H4 (cell line): ENCODE measurements around the gene SPATA6. TPM values are rescaled to one million over a fixed set of nuclear protein-coding genes. Genes with fewer than 3 reads are reported as not detected.
"Not testable (repeated sequence)": the region's sequence is repeated elsewhere in the genome, so short reads cannot be mapped to it uniquely, and the experiment has no call there.

Experiments used
- DNase-seq: peaks from one replicate; pipeline ENCODE4 v3.0.0-alpha.2; 2015; ENCODE audit warnings: low spot score
- total RNA-seq: library from RNA; depleted of rRNA; stranded (reverse); fragments of >200 nt; shearing (Covaris generic); gene quantifications from 2 replicates; pipeline ENCODE4 v1.2.3, GENCODE V29; 2014; rRNA removed

The SPATA6 gene
- total RNA-seq, result 4.0 and 5.4 TPM in 2 replicates

- peak; percentile 92 for DNase-seq
These were observed at the start of gene SPATA6 for GRCh38 chr1:48471691-48472576. TSS of gene SPATA6 (minus strand) at chr1:48472204. CDS start at chr1:48472008, 196 bp downstream.

- not testable (repeated sequence) for DNase-seq
These were observed 47.9 kb upstream of the SPATA6 start for GRCh38 chr1:48519896-48520295.

- no peak for DNase-seq
These were observed 34.9 kb upstream of the SPATA6 start for GRCh38 chr1:48506870-48507269.

GRCh38 chr1:48500541-48501450 is 28.8 kb upstream of the SPATA6 start:
- no peak for DNase-seq

- no peak for DNase-seq
These were observed 27.3 kb upstream of the SPATA6 start for GRCh38 chr1:48499211-48499735.

GRCh38 chr1:48498096-48498791 is 26.2 kb upstream of the SPATA6 start:
- DNase-seq, result peak; percentile 60

GRCh38 chr1:48495911-48496310 is 23.9 kb upstream of the SPATA6 start:
- no peak for DNase-seq

GRCh38 chr1:48495166-48495565 is 23.2 kb upstream of the SPATA6 start:
- no peak for DNase-seq

GRCh38 chr1:48493970-48494769 is 22.2 kb upstream of the SPATA6 start:
- DNase-seq, result peak; percentile 89

- no peak for DNase-seq
These were observed 21.0 kb upstream of the SPATA6 start for GRCh38 chr1:48493041-48493440.

GRCh38 chr1:48492392-48492791 is 20.4 kb upstream of the SPATA6 start:
- peak; percentile 29 for DNase-seq

GRCh38 chr1:48488721-48489120 is 16.7 kb upstream of the SPATA6 start:
- DNase-seq, result no peak

GRCh38 chr1:48480504-48480903 is 8.5 kb upstream of the SPATA6 start:
- DNase-seq, result no peak

- DNase-seq, result not testable (repeated sequence)
These were observed 8.0 kb upstream of the SPATA6 start for GRCh38 chr1:48480023-48480422.

GRCh38 chr1:48472638-48473037 is 634 bp upstream of the SPATA6 start:
- no peak for DNase-seq

- DNase-seq, result no peak
These were observed 884 bp downstream of the SPATA6 start for GRCh38 chr1:48470950-48471690.

- no peak for DNase-seq
These were observed 1.5 kb downstream of the SPATA6 start for GRCh38 chr1:48470481-48470855.

GRCh38 chr1:48469616-48470480 is 2.2 kb downstream of the SPATA6 start:
- DNase-seq, result no peak

GRCh38 chr1:48466594-48466993 is 5.4 kb downstream of the SPATA6 start:
- DNase-seq, result no peak
